ENCODE results near the gene BCAS4.

Gene BCAS4

GRCh38 chr20:50919567-50919966 is 124.7 kb downstream of the BCAS4 start:
- DNase-seq: no peak

DNA sequence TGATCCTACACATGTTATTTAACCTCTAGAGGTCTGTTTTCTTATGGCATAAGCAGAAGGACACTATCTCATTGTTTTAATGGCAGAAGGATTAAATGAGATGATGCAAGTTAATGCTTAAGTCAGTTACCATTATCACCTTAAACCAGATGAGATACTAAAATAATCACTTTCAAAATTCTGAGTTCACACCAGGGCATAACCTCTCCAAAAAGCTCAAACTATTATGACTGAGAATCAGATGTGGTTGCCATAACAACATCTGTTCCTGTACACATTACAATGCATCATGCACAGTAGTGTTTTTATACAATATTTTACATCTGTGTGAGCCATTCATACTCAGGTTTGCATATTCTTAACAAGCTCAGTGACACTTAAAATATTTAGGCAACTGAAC is 126.1 kb downstream of the BCAS4 start:
- no peak for DNase-seq

- DNase-seq: no peak
These were observed 127.1 kb downstream of the BCAS4 start for GRCh38 chr20:50921803-50922501.

GRCh38 chr20:50924261-50924920 is 129.5 kb downstream of the BCAS4 start:
- no peak for DNase-seq

- DNase-seq: no peak
These were observed 131.7 kb downstream of the BCAS4 start for GRCh38 chr20:50926530-50926929.

All from activated naive CD4-positive, alpha-beta T cell treated with anti-CD3 and anti-CD28 coated beads, Interleukin-2, amount 50 U/mL, for 16 hours (primary cell).